NCI-H1105 treated with DMSO at 0.1 percent for 48 hours (cell line): ENCODE measurements around the gene PHF24.
"Not testable (repeated sequence)": the region's sequence is repeated elsewhere in the genome, so short reads cannot be mapped to it uniquely, and the experiment has no call there.

Experiments
- DNase-seq: peaks from one replicate; lab custom pipeline; 2025; lab: John Stamatoyannopoulos, UW

PHF24 gene

DNA sequence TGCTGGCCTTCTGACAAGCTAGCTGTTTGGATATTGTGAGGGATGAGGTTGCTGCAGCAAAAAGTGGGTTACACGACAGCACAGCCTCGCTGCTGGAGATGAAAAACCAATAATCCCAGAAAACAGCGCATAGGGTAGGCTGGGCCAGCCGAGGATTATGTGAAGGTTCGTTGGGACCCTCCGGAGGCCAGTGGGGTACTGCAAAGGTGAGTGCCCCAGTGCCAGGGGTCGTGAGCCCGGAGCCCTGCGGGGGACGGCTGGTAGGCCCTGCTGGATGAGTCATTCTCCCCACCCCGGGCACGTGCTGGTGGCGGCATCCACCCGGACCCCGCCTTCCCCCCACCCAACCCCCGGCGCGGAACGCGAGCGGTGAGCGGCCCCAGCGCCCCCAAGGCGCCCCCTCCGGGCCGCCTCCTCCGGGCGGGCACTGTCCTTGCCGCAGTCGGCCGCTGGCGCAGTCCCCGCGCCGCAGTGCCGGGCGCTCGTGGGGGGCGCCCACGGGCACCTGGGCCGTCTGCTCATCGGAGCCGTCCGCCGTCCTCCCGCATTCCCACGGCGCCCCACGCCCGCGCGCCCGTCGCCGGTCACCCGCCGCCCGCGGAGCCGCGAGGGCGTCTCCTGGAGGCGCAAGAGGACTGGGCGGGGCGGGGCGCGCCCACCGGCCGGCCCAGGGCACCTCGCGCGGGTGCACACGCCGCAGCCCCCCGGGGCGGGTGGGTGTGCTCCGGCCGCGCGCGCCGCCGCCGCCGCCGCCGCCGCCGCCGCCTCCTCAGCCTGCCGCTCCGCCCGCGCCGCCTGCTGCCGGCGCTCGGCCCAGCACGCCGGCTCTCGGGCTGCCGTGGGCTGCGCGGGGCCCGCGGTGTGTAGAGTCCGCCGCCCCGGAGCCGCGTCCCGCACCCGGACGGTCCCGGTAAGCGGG is at the start of gene PHF24:
Gene PHF24, plus strand, starts transcription at position 794 of the 919 bp plus-strand sequence. CDS start 13,014 bp downstream, outside the sequence.
- no peak for DNase-seq

DNA sequence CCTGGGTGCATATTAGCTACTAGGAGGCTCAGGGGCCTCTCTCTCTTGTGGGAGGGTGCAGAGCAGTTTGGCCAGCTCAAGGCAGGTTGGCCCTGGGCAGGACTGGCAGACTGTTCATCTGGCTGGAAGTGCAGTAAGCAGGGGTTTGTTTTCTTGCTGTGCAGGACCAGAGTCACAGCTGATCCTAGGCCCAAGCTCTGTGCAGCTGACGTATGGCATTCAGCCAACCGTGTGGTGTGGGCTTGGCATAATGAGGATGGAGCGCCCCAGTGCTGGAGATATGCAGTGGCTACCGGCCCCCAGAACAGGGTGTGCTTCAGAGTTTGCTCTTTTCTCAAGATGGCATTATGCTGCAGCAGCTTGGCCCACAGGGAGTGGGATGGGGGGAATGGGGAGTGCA is 31.0 kb upstream of the PHF24 start:
- no peak for DNase-seq

DNA sequence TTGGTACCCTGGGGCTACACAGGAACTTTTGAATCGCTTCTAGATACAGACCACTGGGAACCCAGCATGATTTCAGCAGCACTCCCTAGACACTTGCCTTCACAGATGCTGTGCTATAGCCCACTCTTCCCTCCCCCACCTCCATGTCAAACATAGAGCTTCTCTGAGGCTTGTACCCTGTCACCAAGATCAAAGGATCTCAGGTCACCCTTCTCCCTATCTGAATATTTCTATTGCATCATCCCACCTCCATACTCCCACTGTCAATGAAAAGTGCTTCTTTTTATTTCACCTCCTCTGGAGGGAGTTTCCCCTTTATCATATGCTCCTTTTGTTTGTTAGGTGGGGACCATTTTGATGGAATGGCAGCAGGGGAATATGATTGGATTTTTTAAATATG is 29.2 kb upstream of the PHF24 start:
- no peak for DNase-seq

DNA sequence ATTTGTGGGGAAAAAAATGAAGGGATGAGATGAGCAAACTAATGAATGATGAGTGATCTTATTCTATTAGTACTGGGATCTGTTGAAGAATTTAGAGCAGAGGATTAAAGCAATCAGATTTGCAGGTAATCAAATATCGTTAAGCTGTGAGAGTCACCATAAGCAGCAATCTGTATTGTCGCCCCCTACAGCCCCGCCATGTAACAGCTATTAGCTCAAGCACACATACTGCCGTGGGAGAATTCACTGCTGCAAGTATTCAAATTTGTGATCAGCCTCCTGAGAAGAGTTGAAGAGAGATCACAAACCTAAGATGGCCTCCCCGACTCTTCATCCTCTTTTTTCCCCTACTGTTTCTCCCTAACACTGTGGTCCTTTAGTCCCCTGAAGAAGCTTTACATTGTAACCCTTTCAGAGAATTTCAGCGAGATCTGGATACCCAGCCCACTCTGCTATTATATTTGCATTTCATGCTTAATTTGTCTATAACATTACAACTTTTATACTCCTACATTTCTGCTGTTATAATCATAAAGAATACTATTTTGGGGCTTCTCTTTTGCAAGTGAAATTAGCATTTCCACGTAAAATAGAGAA is 28.5 kb upstream of the PHF24 start:
- DNase-seq: peak; percentile 15

DNA sequence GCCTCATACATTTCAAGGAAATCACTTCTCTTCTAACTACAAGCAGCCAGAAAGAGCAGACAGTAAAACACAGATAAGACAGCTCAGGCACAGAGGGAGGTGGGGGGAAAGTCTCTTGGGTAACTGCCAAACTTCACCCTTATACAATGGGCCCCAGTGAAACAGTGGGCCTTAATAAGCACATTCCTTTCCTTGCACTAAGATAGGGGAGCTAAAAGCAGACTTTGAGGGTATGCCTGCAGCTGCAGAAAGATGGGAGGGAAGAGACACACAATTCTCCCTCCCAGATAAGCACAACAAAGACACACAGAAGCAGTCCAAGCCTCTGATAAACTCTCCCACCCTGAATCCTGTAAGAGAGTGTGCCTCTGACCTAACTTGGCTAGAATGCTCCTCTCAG is 18.1 kb upstream of the PHF24 start:
- DNase-seq: not testable (repeated sequence)

DNA sequence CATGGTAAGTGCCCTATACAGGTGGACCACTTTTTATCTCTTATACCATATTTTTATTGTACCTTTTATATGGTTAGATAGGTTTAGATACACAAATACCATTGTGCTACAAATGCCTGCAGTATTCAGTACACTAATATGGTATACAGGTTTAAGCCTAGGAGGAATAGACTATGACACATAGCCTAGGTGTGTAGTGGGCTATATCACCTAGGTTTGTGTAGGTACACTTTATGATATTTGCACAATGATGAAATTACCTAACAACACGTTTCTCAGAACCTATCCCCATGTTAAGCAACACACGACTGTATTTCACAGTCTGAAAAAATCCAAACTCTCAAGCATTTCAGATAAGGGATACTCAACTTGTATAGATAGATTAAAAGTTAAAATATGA is 9.6 kb upstream of the PHF24 start:
- DNase-seq: no peak

DNA sequence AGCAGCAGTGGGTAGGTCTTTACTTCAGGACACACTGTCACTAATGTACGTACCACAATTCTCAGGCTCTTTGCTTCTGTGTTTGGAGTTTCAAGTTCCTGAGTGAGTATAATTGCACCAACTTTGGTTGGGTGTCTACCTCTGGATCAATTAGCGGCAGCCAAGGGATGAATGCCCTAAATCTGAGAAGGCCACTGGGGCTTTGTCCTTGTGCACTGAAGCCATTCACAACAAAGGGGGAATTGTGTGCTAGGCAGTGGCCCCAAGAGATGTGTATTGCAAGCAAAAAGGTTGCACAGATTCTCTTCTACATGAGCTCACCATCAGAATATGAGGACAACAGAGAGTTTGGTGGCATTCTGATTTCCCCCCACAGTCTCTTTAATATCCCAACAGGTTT is 3.9 kb upstream of the PHF24 start:
- no peak for DNase-seq

DNA sequence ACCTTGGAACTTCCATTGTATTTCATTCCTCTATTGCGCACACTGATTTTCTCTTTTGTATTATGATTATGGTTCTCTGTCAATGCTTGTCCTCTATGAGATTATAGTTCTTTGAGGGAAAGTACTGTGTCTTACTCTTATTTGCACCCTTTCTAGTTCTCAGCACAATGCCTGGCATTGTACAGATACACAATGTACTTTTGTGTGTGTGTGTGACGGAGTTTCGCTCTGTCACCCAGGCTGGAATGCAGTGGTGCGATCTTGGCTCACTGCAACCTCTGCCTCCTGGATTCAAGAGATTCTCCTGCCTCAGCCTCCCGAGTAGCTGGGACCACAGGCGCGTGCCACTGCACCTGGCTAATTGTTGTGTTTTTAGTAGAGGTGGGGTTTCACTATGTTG is 2.0 kb upstream of the PHF24 start:
- DNase-seq: not testable (repeated sequence)

DNA sequence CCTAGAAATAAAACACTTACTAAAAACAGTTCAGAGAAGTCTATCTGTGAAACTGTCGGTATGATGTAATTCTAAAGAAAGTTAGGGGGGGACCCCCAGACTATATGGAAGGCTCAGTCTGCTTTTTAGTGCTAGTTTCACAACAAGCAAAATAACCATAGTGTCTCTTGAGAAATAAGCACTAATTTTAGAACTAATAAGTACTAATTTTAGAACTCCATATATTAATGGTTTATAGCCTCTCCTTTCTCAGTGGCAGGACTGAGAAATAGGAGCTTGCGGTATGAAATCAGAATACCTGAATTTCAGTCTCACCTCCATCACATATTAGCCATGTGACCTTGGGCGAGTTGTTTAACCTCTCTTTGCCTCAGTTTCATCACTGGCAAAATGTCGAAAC is 1.4 kb upstream of the PHF24 start:
- no peak for DNase-seq

DNA sequence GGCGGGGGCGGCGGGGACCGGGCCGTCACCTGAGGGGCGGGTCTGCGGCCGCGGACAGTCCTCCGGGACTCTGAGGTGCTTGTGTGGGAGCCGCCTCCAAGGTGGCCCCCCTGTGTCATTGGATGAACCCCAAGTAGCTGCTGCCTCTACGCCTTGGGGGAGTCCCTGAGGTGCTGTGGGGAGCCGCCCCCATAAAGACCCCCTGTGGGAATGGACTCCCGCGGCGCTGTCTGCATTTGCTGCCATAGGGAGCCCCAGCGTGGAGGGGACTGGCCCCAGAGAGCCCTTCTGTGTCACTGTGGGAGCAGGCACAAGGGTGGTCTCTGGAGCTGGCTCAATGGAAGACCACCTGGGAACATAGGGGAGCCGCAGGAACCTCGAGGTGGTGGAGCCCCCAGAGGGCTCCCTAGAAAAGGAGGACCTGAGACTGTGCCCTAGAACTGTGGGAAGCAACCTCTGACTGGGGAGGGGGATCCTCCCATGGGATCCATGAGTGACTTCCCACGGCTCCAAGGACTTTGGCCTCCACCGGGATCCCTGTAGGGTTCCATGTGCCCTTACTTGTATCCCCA is 412 bp downstream of the PHF24 start:
- DNase-seq: no peak

DNA sequence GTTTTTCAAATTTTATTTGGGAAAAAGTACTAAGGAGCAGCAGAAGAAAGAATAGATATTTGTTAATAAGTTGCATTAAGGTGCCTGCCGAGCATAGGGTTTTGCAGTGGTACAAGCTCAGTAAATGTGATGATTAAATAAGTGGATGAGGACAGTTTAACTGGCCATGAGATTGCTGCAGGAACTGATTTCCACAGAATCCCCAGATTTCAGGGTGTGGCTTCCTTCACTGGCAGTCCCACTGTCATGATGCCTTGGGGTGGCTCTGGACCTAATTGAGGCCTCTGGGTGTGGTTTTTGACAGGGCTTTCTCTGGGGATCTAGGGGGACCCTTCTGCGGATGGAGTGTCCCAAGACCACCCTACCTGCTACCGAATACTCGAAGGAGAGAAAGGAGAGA is 1.4 kb downstream of the PHF24 start:
- no peak for DNase-seq

DNA sequence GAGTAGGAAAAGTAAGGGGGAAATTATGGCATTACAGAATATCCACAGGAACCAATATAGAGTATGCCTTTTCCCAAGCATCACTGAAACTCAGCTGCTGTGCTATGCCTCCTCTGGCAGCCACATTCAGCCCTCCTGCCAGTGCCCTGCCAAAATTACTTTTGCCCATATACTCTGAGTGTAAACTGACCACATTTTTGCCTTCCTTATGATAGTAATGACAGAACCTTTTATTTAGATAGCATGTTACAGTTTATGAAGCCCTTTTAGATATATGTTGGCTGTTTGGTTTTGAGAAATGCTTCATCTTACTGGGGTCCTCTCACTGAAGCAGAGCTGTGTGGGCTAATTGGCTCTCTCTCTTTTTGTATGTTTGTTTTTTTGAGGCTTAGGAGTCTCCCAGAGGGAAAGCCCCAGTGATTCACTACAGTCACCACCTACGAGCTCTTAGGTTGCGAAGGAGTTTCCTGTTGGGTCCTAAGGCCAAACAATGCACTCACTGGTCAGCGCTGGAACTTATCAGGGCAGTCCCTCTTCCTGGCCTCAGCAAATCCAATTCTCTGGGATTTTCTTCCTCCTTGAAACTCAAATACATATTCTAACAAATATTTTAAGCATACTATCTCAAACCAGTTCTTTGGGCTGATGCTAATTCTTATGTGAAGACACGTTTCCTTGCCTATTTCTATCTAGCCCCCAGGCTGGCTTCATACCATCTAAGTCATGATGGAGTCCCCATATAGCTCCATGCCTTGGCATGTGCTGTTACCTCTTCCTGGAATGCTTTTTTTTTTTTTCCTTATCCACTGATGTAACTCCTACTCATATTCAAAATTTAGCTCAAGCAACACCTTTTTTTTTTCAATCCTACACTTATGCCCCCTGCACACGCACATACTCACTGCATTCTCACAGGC is 3.7 kb downstream of the PHF24 start:
- no peak for DNase-seq

DNA sequence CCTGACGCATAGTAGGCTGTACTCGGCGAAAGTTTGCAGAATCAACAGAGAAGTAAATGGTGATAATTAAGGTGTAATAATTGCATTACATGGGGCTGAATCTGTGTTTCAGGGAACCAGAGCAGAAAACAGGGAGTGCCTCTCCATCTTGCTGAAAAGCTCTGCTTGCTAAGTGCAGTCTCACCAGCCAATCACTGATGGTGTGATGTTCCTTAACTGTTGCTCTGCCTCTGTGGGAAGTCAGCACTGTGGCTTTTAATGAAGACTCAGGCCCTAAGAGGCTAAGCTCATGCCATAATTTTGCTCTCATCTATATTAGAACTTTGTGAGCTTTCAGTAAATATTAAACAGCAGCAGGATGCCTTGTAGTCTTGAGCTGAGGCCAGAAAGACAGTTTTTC is 4.5 kb downstream of the PHF24 start:
- no peak for DNase-seq

DNA sequence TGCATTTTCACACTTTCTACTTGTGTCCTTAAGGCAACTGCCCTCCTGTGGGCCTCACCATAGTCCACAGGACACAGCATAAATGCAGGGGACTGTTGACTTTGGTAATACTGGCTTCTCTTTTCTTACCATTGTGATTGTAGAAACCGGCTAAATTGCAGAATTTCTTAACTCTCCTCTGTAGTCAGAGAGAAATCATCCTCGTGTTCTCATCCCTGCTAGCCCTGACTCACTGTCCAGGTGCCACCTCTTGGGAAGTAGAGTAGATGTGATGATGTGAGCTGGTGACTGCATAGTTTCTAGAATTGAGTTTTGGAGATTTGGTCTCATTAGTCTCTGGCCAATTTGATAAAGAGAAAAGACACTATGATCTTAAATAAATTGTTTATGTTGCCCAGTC is 5.5 kb downstream of the PHF24 start:
- DNase-seq: no peak

DNA sequence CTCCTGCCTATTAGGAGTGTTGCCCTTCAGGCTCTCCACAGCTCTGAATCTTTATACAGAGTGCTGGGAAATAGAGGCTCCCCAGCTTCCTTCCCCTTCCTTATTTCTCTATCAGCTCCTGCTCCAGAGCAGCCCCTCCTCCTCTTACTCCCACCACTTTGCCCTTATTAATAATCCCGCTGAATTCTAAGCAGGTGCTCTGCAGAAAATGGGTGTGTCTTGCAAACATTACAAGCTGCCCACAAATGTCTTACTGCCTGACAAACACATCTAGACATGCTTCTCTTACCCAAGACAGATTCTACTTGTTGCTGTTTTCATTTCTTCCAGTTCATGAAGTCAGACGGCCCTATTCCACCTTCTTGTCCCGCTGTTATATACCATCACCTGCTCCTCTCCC is 6.4 kb downstream of the PHF24 start:
- no peak for DNase-seq

DNA sequence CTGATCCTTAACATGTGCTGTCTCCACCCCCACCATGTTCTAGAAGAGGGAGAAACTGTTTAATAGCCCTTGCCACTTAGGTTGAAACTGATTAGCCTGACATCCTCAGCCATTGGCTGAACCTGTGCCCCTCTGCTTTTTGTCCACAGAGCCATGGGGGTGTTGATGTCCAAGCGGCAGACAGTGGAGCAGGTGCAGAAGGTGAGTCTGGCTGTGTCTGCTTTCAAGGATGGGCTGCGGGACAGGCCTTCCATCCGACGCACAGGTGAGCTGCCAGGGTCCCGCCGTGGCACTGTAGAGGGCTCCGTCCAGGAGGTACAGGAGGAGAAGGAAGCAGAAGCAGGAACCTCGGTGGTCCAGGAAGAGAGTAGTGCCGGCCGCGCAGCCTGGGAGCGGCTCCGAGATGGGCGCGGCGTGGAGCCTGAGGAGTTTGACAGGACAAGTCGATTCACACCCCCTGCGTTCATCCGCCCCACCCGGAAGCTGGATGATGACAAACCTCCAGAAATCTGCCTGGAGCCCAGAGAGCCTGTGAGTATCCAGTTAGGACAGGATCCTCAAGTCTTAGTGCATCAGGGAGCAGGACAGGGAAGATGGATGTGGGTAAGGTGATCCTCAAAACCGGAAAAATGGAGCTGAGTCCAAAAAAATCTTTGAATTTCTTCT is 13.2 kb downstream of the PHF24 start:
- no peak for DNase-seq

DNA sequence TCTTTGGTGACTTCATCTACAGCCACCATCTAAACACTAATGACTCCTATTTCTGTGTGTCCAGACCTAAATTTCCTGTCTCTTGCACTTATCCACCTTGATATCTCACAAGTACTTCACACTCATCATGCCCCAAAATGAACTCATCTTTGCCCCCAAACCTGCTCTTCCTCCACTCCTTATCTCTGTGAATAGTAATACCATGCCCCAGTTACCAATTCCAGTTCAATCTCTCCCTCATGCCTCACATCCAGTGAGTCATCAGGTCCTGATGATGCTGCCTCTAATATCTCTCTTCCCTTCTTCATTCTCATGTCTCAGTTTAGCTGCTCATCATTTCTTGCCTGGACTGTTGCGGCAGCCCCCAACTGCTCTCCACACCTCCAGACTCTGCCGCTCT is 16.6 kb downstream of the PHF24 start:
- no peak for DNase-seq

DNA sequence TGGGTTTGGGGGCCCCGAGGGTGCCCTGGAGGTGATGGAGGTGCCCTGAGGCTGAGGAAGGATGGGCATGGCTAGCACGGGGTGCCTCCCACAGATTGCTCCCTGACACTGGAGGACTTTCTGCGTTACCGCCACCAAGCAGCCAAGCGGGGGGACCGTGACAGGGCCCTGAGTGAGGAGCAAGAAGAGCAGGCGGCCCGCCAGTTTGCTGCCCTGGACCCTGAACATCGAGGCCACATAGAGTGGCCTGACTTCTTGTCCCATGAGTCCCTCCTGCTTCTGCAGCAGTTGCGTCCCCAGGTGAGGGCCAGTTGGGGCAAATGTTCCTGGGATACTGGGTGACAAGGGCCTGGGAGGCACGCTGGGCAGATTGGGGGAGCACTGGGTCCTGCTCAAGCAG is 18.4 kb downstream of the PHF24 start:
- DNase-seq: no peak

DNA sequence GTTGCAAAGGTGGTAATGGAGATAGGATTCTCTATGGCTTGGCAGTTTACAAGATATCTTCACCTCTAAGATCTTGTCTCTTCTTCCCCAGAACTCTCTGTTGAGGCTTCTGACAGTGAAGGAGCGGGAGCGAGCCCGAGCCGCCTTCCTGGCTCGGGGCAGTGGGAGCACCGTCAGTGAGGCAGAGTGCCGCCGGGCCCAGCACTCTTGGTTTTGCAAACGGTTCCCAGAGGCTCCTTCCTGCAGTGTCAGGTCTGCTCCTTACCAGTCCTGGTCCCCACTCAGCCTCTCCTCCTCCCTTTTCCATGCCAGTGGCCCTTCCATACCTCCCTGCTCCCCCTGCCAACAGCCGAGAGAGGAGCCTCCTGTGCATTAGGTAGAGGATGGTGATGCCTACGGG is 18.9 kb downstream of the PHF24 start:
- no peak for DNase-seq

DNA sequence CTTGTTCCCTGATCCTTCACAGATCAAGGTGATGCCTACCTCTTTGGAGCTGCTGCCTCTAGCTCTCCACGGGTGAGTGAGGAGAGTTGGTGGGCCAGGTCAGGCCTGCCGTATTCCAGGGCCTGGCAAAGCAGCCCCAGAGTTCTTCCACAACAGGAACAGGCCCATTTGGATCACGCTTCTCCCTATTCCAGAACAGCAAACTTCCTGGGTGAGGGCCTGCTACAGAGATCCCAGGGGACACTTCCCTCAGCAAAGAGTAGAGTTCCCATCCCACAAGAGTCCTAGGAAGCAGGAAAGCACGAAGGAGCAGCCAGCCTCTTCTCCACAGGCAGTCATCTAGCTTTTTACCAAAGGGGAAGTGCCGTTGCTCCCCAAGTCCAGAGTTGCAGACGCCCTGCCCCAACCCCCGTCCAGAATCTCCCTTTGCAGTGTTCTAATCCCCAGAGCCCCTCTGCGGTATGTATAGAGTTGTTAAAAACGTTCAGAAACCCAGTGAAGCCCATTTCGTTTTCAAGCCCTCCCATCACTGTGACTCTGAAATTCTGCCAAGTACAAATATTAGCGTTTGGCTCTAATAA is 22.2 kb downstream of the PHF24 start:
- DNase-seq: no peak

DNA sequence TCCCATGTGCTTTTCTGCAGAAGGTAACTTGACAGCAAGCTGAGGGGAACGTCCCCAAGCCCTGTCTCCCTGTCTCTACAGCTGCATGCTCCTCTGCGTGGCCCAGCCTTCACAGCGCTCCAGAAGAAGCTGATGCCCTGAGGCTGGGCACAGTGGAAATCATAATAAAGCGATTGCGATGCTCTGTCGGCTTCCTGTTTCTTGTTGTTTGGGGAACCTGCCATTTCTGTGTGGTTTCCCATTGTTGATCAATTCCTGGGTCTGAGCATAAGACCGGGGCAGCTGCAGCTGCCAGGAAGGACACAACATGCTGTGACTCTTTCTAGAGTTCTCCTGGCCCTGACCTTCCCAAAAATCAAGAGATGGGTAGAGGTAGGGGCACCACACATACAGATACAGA is 24.3 kb downstream of the PHF24 start:
- DNase-seq: no peak
